ENCODE measurements around the gene FNDC10. TPM values are rescaled to one million over a fixed set of nuclear protein-coding genes. Genes with fewer than 3 reads are reported as not detected.
A peak's percentile ranks its signal among the peaks of the same experiment; 100 is the strongest.

The FNDC10 gene
- total and polyA plus RNA-seq, 12 donors: 2.0 to 73.6 (median 36.7) TPM

GRCh38 chr1:1615256-1616044 lies 15.5 kb upstream of the FNDC10 start, which contains the start of gene MIB2:
MIB2 (plus strand) TSS chr1:1615500; CDS start chr1:1623453, 7,953 bp downstream.
- intact Hi-C loops (cut with DNase I): no loop called here
- Histone ChIP-seq H3K36me3 (replicated peaks in 1 of 2) (peaks cover 0 to 8% of the 10 kb centered on the region in 2 donors), H3K4me1 (replicated peaks in 1 of 2) (peaks cover 23 to 42% of the 10 kb centered on the region in 2 donors), H3K27ac (peak within 1 kb of the TSS; percentile 99 to 100 (median 100)), H3K27me3 (no peaks in the 10 kb centered on the region), H3K9me3 (replicated peaks in 1 of 3) (no peaks in the 10 kb centered on the region), H3K4me3 (peak within 1 kb of the TSS; percentile 52 to 100 (median 72))
- peak; percentile 96 to 98 (median 98) for DNase-seq
- WGBS, 4 donors: 0 to 1% (median 0%) methylated on average over 13 to 107 of the region's 107 CpGs; no CpG with 5 or more reads in 1 of the 4 donors
- peak in 2 of 6 experiments; percentile 10 to 27 for TF ChIP-seq CTCF (IDR thresholded peaks at IDR 0.05)
- peak; percentile 55 to 84 for TF ChIP-seq POLR2A (IDR thresholded peaks at IDR 0.05)

GRCh38 chr1:1614954-1615255 lies 15.0 kb upstream of the FNDC10 start:
- TF ChIP-seq CTCF (IDR thresholded peaks at IDR 0.05) (peak in 1 of 6 experiments; percentile 5), POLR2A (IDR thresholded peaks at IDR 0.05) (no peak)
- WGBS, 4 donors: 0 to 1% (median 0%) methylated on average over 18 to 23 of the region's 23 CpGs
- intact Hi-C loops (cut with DNase I): no loop called here
- no peaks in the 10 kb centered on the region for H3K9me3 ChIP-seq (replicated peaks in 1 of 3)
- no peaks in the 10 kb centered on the region for H3K27me3 ChIP-seq
- peak overlapping the region in 2 of 4 donors; percentile 86 to 100 for H3K4me3 ChIP-seq
- H3K4me1 ChIP-seq (replicated peaks in 1 of 2): peaks cover 23 to 42% of the 10 kb centered on the region in 2 donors
- DNase-seq: no peak
- H3K27ac ChIP-seq: peak overlapping the region; percentile 99 to 100 (median 100)
- peaks cover 0 to 8% of the 10 kb centered on the region in 2 donors for H3K36me3 ChIP-seq (replicated peaks in 1 of 2)

- Histone ChIP-seq H3K36me3 (replicated peaks in 1 of 2) (peaks cover 0 to 8% of the 10 kb centered on the region in 2 donors), H3K9me3 (replicated peaks in 1 of 3) (no peaks in the 10 kb centered on the region), H3K27me3 (no peaks in the 10 kb centered on the region), H3K27ac (peak overlapping the region; percentile 99 to 100 (median 100)), H3K4me3 (peak overlapping the region in 2 of 4 donors; percentile 86 to 100), H3K4me1 (replicated peaks in 1 of 2) (peaks cover 23 to 42% of the 10 kb centered on the region in 2 donors)
- WGBS, 4 donors: 9 to 20% (median 13%) methylated on average over 13 to 30 of the region's 30 CpGs
- peak in 6 of 7 donors; percentile 76 to 90 (median 84) for DNase-seq
- intact Hi-C loops (cut with DNase I): no loop called here
- TF ChIP-seq CTCF (IDR thresholded peaks at IDR 0.05): no peak
- TF ChIP-seq POLR2A (IDR thresholded peaks at IDR 0.05): peak in 1 of 2 donors; percentile 58
Measured at GRCh38 chr1:1614204-1614953, 14.4 kb upstream of the FNDC10 start.

GRCh38 chr1:1613509-1614082 lies 13.7 kb upstream of the FNDC10 start:
- no peak for TF ChIP-seq CTCF (IDR thresholded peaks at IDR 0.05)
- TF ChIP-seq POLR2A (IDR thresholded peaks at IDR 0.05): no peak
- H3K9me3 ChIP-seq (replicated peaks in 1 of 3): no peaks in the 10 kb centered on the region
- H3K36me3 ChIP-seq (replicated peaks in 1 of 2): peaks cover 0 to 8% of the 10 kb centered on the region in 2 donors
- H3K27me3 ChIP-seq: no peaks in the 10 kb centered on the region
- WGBS, 4 donors: 36 to 52% (median 44%) methylated on average over 11 of the region's 11 CpGs
- peak overlapping the region in 1 of 4 donors; percentile 100 for H3K4me3 ChIP-seq
- intact Hi-C loops (cut with DNase I): no loop called here
- peaks cover 23 to 42% of the 10 kb centered on the region in 2 donors for H3K4me1 ChIP-seq (replicated peaks in 1 of 2)
- H3K27ac ChIP-seq: peak overlapping the region; percentile 99 to 100 (median 100)
- DNase-seq: peak in 1 of 7 donors; percentile 9

All from adrenal gland (tissue), 12 donors.